GM12891 (cell line): ENCODE data around the gene FAH.

ENCODE experiments used
- PAX5 ChIP-seq: IDR thresholded peaks from 2 replicates; pipeline ENCODE4 v1.6.1; 2011; ENCODE audit warnings: low read length, moderate library complexity, mild to moderate bottlenecking; ENCODE audit not compliant: insufficient read depth, severe bottlenecking
- POLR2A ChIP-seq: IDR thresholded peaks from 2 replicates; pipeline ENCODE4 v1.6.1; 2011; ENCODE audit warnings: low read depth, low read length, control low read depth
- POLR2AphosphoS5 ChIP-seq: IDR thresholded peaks from 2 replicates; pipeline ENCODE4 v1.6.1; 2011; ENCODE audit warnings: low read depth, low read length, control low read depth
- POU2F2 ChIP-seq: IDR thresholded peaks from 2 replicates; pipeline ENCODE4 v1.6.1; 2011; ENCODE audit warnings: low read depth, mild to moderate bottlenecking, control low read depth, low read length, moderate library complexity
- SPI1 ChIP-seq: IDR thresholded peaks from 2 replicates; pipeline ENCODE4 v1.6.1; 2011; ENCODE audit warnings: low read depth, low read length, control low read depth
- TAF1 ChIP-seq: IDR thresholded peaks from 2 replicates; pipeline ENCODE4 v1.6.1; 2011; ENCODE audit warnings: low read depth, low read length, control low read depth

- no peak for TF ChIP-seq POLR2A
- no peak for TF ChIP-seq POLR2AphosphoS5
- no peak for TF ChIP-seq TAF1
- no peak for TF ChIP-seq SPI1
- TF ChIP-seq PAX5: no peak
- no peak for TF ChIP-seq POU2F2
Observed at GRCh38 chr15:80162059-80162554, 9.3 kb downstream of the FAH start.
